Neural cell (in vitro differentiated cells): ENCODE data around the gene LAGE3.

ENCODE experiments used
- EP300 ChIP-seq: fragments of 450-650 bp; conservative IDR thresholded peaks from 2 replicates; pipeline ENCODE4 v1.6.1; 2014; ENCODE audit warnings: antibody characterized with exemption, mild to moderate bottlenecking, moderate library complexity; ENCODE audit not compliant: poor library complexity, severe bottlenecking
- EZH2 ChIP-seq: fragments of 200-600, 300-800 bp; shearing (Covaris generic), sonication (generic); IDR thresholded peaks from 2 replicates; pipeline ENCODE4 v1.6.1; 2014; ENCODE audit warnings: antibody characterized with exemption, low read length, borderline replicate concordance, mild to moderate bottlenecking; ENCODE audit not compliant: insufficient read depth, poor library complexity, severe bottlenecking
- POLR2AphosphoS5 ChIP-seq: IDR thresholded peaks from 2 replicates; pipeline ENCODE4 v1.6.1; 2012
- RAD21 ChIP-seq: fragments of 450-650 bp; conservative IDR thresholded peaks from 2 replicates; pipeline ENCODE4 v1.6.1; 2014; ENCODE audit warnings: antibody characterized with exemption, mild to moderate bottlenecking, moderate library complexity
- TAF1 ChIP-seq: IDR thresholded peaks from 2 replicates; pipeline ENCODE4 v1.6.1; 2012; ENCODE audit warnings: low read depth
- TF ChIP-seq, protein P1 (sequence below): fragments of 450-650 bp; IDR thresholded peaks from 2 replicates; pipeline ENCODE4 v1.5.1; 2014; ENCODE audit warnings: antibody characterized with exemption, mild to moderate bottlenecking, moderate library complexity; ENCODE audit not compliant: poor library complexity, severe bottlenecking
- TF ChIP-seq, protein P2 (sequence below): IDR thresholded peaks from 2 replicates; pipeline ENCODE4 v1.6.1; 2012; ENCODE audit warnings: borderline replicate concordance

- TF ChIP-seq, protein P1, sequence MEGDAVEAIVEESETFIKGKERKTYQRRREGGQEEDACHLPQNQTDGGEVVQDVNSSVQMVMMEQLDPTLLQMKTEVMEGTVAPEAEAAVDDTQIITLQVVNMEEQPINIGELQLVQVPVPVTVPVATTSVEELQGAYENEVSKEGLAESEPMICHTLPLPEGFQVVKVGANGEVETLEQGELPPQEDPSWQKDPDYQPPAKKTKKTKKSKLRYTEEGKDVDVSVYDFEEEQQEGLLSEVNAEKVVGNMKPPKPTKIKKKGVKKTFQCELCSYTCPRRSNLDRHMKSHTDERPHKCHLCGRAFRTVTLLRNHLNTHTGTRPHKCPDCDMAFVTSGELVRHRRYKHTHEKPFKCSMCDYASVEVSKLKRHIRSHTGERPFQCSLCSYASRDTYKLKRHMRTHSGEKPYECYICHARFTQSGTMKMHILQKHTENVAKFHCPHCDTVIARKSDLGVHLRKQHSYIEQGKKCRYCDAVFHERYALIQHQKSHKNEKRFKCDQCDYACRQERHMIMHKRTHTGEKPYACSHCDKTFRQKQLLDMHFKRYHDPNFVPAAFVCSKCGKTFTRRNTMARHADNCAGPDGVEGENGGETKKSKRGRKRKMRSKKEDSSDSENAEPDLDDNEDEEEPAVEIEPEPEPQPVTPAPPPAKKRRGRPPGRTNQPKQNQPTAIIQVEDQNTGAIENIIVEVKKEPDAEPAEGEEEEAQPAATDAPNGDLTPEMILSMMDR, result peak; percentile 29
- TF ChIP-seq, protein P2, sequence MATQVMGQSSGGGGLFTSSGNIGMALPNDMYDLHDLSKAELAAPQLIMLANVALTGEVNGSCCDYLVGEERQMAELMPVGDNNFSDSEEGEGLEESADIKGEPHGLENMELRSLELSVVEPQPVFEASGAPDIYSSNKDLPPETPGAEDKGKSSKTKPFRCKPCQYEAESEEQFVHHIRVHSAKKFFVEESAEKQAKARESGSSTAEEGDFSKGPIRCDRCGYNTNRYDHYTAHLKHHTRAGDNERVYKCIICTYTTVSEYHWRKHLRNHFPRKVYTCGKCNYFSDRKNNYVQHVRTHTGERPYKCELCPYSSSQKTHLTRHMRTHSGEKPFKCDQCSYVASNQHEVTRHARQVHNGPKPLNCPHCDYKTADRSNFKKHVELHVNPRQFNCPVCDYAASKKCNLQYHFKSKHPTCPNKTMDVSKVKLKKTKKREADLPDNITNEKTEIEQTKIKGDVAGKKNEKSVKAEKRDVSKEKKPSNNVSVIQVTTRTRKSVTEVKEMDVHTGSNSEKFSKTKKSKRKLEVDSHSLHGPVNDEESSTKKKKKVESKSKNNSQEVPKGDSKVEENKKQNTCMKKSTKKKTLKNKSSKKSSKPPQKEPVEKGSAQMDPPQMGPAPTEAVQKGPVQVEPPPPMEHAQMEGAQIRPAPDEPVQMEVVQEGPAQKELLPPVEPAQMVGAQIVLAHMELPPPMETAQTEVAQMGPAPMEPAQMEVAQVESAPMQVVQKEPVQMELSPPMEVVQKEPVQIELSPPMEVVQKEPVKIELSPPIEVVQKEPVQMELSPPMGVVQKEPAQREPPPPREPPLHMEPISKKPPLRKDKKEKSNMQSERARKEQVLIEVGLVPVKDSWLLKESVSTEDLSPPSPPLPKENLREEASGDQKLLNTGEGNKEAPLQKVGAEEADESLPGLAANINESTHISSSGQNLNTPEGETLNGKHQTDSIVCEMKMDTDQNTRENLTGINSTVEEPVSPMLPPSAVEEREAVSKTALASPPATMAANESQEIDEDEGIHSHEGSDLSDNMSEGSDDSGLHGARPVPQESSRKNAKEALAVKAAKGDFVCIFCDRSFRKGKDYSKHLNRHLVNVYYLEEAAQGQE, result peak; percentile 52
- TF ChIP-seq POLR2AphosphoS5 (peak; percentile 86), EP300 (no peak), EZH2 (no peak), TAF1 (peak; percentile 89), RAD21 (peak; percentile 14)
These were observed 50.6 kb downstream of the LAGE3 start, which contains the start of gene ATP6AP1 for GRCh38 chrX:154428176-154429171.
